H1 (cell line): ENCODE data around the gene RFX3. TPM values are rescaled to one million over a fixed set of nuclear protein-coding genes. Genes with fewer than 3 reads are reported as not detected.

Experiments used
- CTCF ChIA-PET: fragments of 300-600 bp; sonication (Branson Sonifier 250); formaldehyde crosslinking; loops from one replicate; lab custom pipeline; 2021; ENCODE audit not compliant: partially characterized antibody; lab: Charles Lee
- POLR2A ChIA-PET: fragments of 300-600 bp; sonication (Branson Sonifier 250); formaldehyde crosslinking; loops from one replicate; lab custom pipeline; 2021; ENCODE audit warnings: inconsistent platforms; ENCODE audit not compliant: partially characterized antibody; lab: Charles Lee
- DNase-seq, 2 experiments: peaks; one replicate each; pipeline versions ENCODE4 v3.0.0 to v3.0.0-alpha.2; 2010 to 2022; ENCODE audit warnings: low spot score in 2 of 2, low read depth in 1 of 2, mixed read lengths in 1 of 2
- FAIRE-seq: peaks from 2 replicates; lab custom pipeline; 2011; peaks lifted over from hg19 to GRCh38; lab: Jason Lieb, UNC
- H2AFZ ChIP-seq: 2 replicates; pipeline ENCODE4 v1.8.1; 2012; ENCODE audit warnings: low read length, inconsistent platforms
- H2AK5ac ChIP-seq: 2 replicates; pipeline ENCODE4 v1.6.1; 2013; ENCODE audit warnings: low read depth, low read length
- H2BK120ac ChIP-seq: replicated peaks from 2 replicates; pipeline ENCODE3; 2013; ENCODE audit warnings: low read depth, low read length, inconsistent platforms
- H2BK12ac ChIP-seq: 2 replicates; pipeline ENCODE4 v1.6.1; 2013; ENCODE audit warnings: low read depth, low read length
- H2BK15ac ChIP-seq: 2 replicates; pipeline ENCODE4 v1.6.1; 2013; ENCODE audit warnings: low read length
- H2BK20ac ChIP-seq: 2 replicates; pipeline ENCODE4 v1.6.1; 2013; ENCODE audit warnings: low read length
- H2BK5ac ChIP-seq: 2 replicates; pipeline ENCODE4 v1.6.1; 2013; ENCODE audit warnings: low read depth, low read length
- H3K14ac ChIP-seq: 2 replicates; pipeline ENCODE4 v1.6.1; 2013; ENCODE audit warnings: inconsistent platforms; ENCODE audit not compliant: insufficient read length
- H3K18ac ChIP-seq: 2 replicates; pipeline ENCODE4 v1.6.1; 2013; ENCODE audit warnings: low read length; ENCODE audit errors: extremely low read depth
- H3K23ac ChIP-seq: 2 replicates; pipeline ENCODE4 v1.6.1; 2013; ENCODE audit warnings: inconsistent platforms; ENCODE audit not compliant: insufficient read length
- H3K23me2 ChIP-seq: 2 replicates; pipeline ENCODE4 v1.6.1; 2013; ENCODE audit warnings: low read depth, low read length
- H3K27ac ChIP-seq: 2 replicates; pipeline ENCODE4 v1.6.1; 2011; ENCODE audit warnings: low read depth, low read length, inconsistent platforms
- H3K27me3 ChIP-seq, 4 experiments: replicated peaks in 1 of 4; 1 replicate in 1 of 4; 2 replicates in 3 of 4; pipeline versions ENCODE4 v1.6.1 to v1.8.1; 2011 to 2013; ENCODE audit warnings: low read length in 3 of 4, mild to moderate bottlenecking in 3 of 4, inconsistent platforms in 2 of 4, mixed read lengths in 2 of 4, moderate library complexity in 1 of 4; ENCODE audit not compliant: control insufficient read depth in 3 of 4, insufficient read depth in 3 of 4; ENCODE audit errors: extremely low read depth in 1 of 4
- H3K36me3 ChIP-seq, 4 experiments: 2 replicates each; pipeline versions ENCODE4 v1.6.1 to v1.8.1; 2011 to 2013; ENCODE audit warnings: mild to moderate bottlenecking in 4 of 4, low read length in 3 of 4, moderate library complexity in 2 of 4, control low read depth in 1 of 4, inconsistent platforms in 1 of 4; ENCODE audit not compliant: insufficient read depth in 4 of 4, control insufficient read depth in 2 of 4
- H3K4ac ChIP-seq: replicated peaks from 2 replicates; pipeline ENCODE3; 2013; ENCODE audit warnings: low read length, low read depth, mixed read lengths, inconsistent platforms; ENCODE audit not compliant: insufficient read length
- H3K4me1 ChIP-seq, 4 experiments: replicated peaks in 1 of 4; 1 replicate in 1 of 4; 2 replicates in 3 of 4; pipeline versions ENCODE4 v1.6.1 to v1.8.1; 2011 to 2013; ENCODE audit warnings: low read length in 3 of 4, inconsistent platforms in 2 of 4, mixed read lengths in 1 of 4; ENCODE audit not compliant: insufficient read depth in 4 of 4, control insufficient read depth in 3 of 4
- H3K4me2 ChIP-seq, 2 experiments: 2 replicates each; pipeline versions ENCODE4 v1.6.1 to v1.8.1; 2011 to 2013; ENCODE audit warnings: low read depth in 2 of 2, low read length in 2 of 2, control low read depth in 1 of 2, inconsistent platforms in 1 of 2, mild to moderate bottlenecking in 1 of 2; ENCODE audit not compliant: insufficient read depth in 1 of 2
- H3K4me3 ChIP-seq, 4 experiments: fragments of 200-600, 300-600 bp in 1 of 4; sonication (generic), shearing (Covaris generic), sonication (Bioruptor Twin) in 1 of 4; 2 replicates each; pipeline versions ENCODE4 v1.5.1 to v1.8.1; 2011 to 2016; ENCODE audit warnings: low read length in 4 of 4, low read depth in 3 of 4, control low read depth in 2 of 4, inconsistent platforms in 2 of 4, mild to moderate bottlenecking in 2 of 4, mixed read lengths in 1 of 4, moderate library complexity in 1 of 4; ENCODE audit not compliant: insufficient read depth in 2 of 4; ENCODE audit errors: extremely low read depth in 1 of 4
- H3K56ac ChIP-seq: replicated peaks from 2 replicates; pipeline ENCODE3; 2013; ENCODE audit warnings: low read depth, mild to moderate bottlenecking, mixed read lengths, low read length, inconsistent platforms; ENCODE audit not compliant: insufficient read length
- H3K79me1 ChIP-seq: 2 replicates; pipeline ENCODE4 v1.6.1; 2013; ENCODE audit warnings: low read depth, low read length, control low read depth
- H3K79me2 ChIP-seq, 2 experiments: 2 replicates each; pipeline versions ENCODE4 v1.6.1 to v1.8.1; 2012 to 2013; ENCODE audit warnings: low read length in 2 of 2, mild to moderate bottlenecking in 2 of 2, inconsistent platforms in 1 of 2; ENCODE audit not compliant: insufficient read depth in 2 of 2, control insufficient read depth in 1 of 2
- H3K9ac ChIP-seq, 4 experiments: replicated peaks in 1 of 4; 1 replicate in 1 of 4; 2 replicates in 3 of 4; pipeline versions ENCODE4 v1.6.1 to v1.8.1; 2011 to 2013; ENCODE audit warnings: low read depth in 3 of 4, low read length in 3 of 4, control low read depth in 2 of 4, mild to moderate bottlenecking in 2 of 4, moderate library complexity in 2 of 4, inconsistent platforms in 1 of 4; ENCODE audit errors: extremely low read depth in 1 of 4
- H3K9me3 ChIP-seq, 2 experiments: 2 replicates each; pipeline versions ENCODE4 v1.6.1 to v1.8.1; 2012 to 2013; ENCODE audit warnings: mild to moderate bottlenecking in 2 of 2, moderate library complexity in 2 of 2, control low read depth in 1 of 2, inconsistent platforms in 1 of 2, low read depth in 1 of 2, low read length in 1 of 2, mixed read lengths in 1 of 2; ENCODE audit not compliant: insufficient read depth in 2 of 2
- H4K20me1 ChIP-seq, 2 experiments: replicated peaks in 1 of 2; 2 replicates each; pipeline versions ENCODE3 to v1.8.1; 2011 to 2013; ENCODE audit warnings: inconsistent platforms in 2 of 2, low read length in 2 of 2, mild to moderate bottlenecking in 1 of 2; ENCODE audit not compliant: insufficient read depth in 2 of 2, control insufficient read depth in 1 of 2
- H4K5ac ChIP-seq: 2 replicates; pipeline ENCODE4 v1.6.1; 2013; ENCODE audit warnings: low read length, low read depth, mixed read lengths, inconsistent platforms; ENCODE audit not compliant: insufficient read length
- H4K8ac ChIP-seq: 2 replicates; pipeline ENCODE4 v1.8.0; 2013; ENCODE audit warnings: mild to moderate bottlenecking, moderate library complexity, low read length, inconsistent platforms; ENCODE audit not compliant: insufficient read depth; ENCODE audit errors: extremely low read depth
- H4K91ac ChIP-seq: replicated peaks from 2 replicates; pipeline ENCODE3; 2013; ENCODE audit warnings: low read length, mixed read lengths, inconsistent platforms; ENCODE audit not compliant: insufficient read length
- CBX5 ChIP-seq: fragments of 300-800, 300-1000 bp; sonication (generic); IDR thresholded peaks from 2 replicates; pipeline ENCODE4 v1.7.1; 2016; ENCODE audit warnings: antibody characterized with exemption, low read length, low read depth
- EGR1 ChIP-seq: IDR thresholded peaks from 2 replicates; pipeline ENCODE4 v1.6.1; 2011; ENCODE audit warnings: low read depth, low read length, borderline replicate concordance
- SUZ12 ChIP-seq: fragments of 200-600 bp; sonication (generic); IDR thresholded peaks from 2 replicates; pipeline ENCODE4 v1.6.1; 2012; ENCODE audit warnings: mild to moderate bottlenecking, inconsistent platforms, low read length, moderate library complexity, mixed read lengths
- TCF12 ChIP-seq: IDR thresholded peaks from 2 replicates; pipeline ENCODE4 v1.6.1; 2011; ENCODE audit warnings: low read depth, mild to moderate bottlenecking, low read length
- WGBS, 2 experiments: shearing (Covaris generic) in 1 of 2; methylation state at CpG; one replicate each; pipeline versions ENCODE4 v1.1.6 to v1.1.7; 2013 to 2015; ENCODE audit warnings: low lambda C conversion rate in 2 of 2, mixed read lengths in 2 of 2, inconsistent platforms in 1 of 2, low coverage in 1 of 2, missing lambda C conversion rate in 1 of 2; ENCODE audit not compliant: insufficient replicate concordance in 2 of 2, insufficient coverage in 1 of 2, insufficient read length in 1 of 2; ENCODE audit errors: extremely low coverage in 1 of 2, missing lambda C conversion rate in 1 of 2; 5-methylcytosine and 5-hydroxymethylcytosine counted together
- polyA plus RNA-seq, 7 experiments: library from polyadenylated mRNA; depleted of rRNA in 3 of 7; stranded (reverse) in 5 of 7; unstranded in 2 of 7; fragments of >200 nt in 5 of 7; fragments of 200-250 nt in 2 of 7; gene quantifications; 1 replicate in 5 of 7; 2 replicates in 1 of 7; 4 replicates in 1 of 7; pipeline versions ENCODE4 v1.2.1 to v1.2.3, GENCODE V29; 2011 to 2013; ENCODE audit warnings: missing spikeins in 2 of 7, mixed read lengths in 2 of 7
- total RNA-seq: library from RNA; stranded (reverse); fragmentation: NEBNext Ultra II Directional; extraction: Animal tissue kit (Norgen Biotek cat#: 25700); gene quantifications from 2 replicates; pipeline ENCODE4 v1.2.1, GENCODE V29; 2021

The RFX3 gene
- total and polyA plus RNA-seq, 2 of the 8 experiments (the other 6 are each of a cell fraction or from before 2014, with no cell fraction given), result 4.9 to 22.6 TPM

- H4K8ac ChIP-seq, result no peak overlapping the region
- H3K14ac ChIP-seq, result no peak overlapping the region
- no peak overlapping the region for H2BK12ac ChIP-seq
- no peaks in the 10 kb centered on the region for H3K9me3 ChIP-seq
- H3K4me3 ChIP-seq, result no peak overlapping the region
- H3K56ac ChIP-seq, result no peak overlapping the region
- ChIA-PET POLR2A (no interaction called here), CTCF (interaction anchor here (0.6 to 1.6 kb wide), 4 partner anchors 20 to 200 kb away, joined by 3 to 4 read pairs (median 3); no protein-coding TSS in a partner anchor)
- H4K91ac ChIP-seq, result no peak overlapping the region
- no peaks in the 10 kb centered on the region for H3K27me3 ChIP-seq
- no peaks in the 10 kb centered on the region for H4K20me1 ChIP-seq
- H3K27ac ChIP-seq, result no peak overlapping the region
- 0 out of 2 replicates have a peak, but pooled peaks cover 2% of the 10 kb centered on the region for H3K79me1 ChIP-seq
- H3K18ac ChIP-seq, result no peak overlapping the region
- peaks cover 0 to 14% of the 10 kb centered on the region in 2 experiments; a peak in 2 of 4 replicates for H3K79me2 ChIP-seq
- no peak overlapping the region for H2BK120ac ChIP-seq
- H3K4me1 ChIP-seq, result peaks cover 0 to 7% (median under 1%) of the 10 kb centered on the region in 4 experiments; a peak in 3 of 7 replicates
- no peak overlapping the region for H2AK5ac ChIP-seq
- H3K9ac ChIP-seq, result no peak overlapping the region
- no peak overlapping the region for H3K23ac ChIP-seq
- no peak overlapping the region for H2AFZ ChIP-seq
- H3K4ac ChIP-seq, result no peak overlapping the region
- FAIRE-seq (no peak), DNase-seq (no peak)
- H4K5ac ChIP-seq, result no peak overlapping the region
- 79% methylated on average over 2 of the region's 2 CpGs; no CpG with 5 or more reads in 1 of the 2 experiments for WGBS, 2 experiments
- H3K23me2 ChIP-seq, result no peaks in the 10 kb centered on the region
- no peak overlapping the region for H2BK5ac ChIP-seq
- no peak overlapping the region for H2BK20ac ChIP-seq
- H3K36me3 ChIP-seq, result no peaks in the 10 kb centered on the region
- TF ChIP-seq CBX5 (no peak), TCF12 (no peak), SUZ12 (no peak), EGR1 (no peak)
- H2BK15ac ChIP-seq, result no peak overlapping the region
- no peak overlapping the region for H3K4me2 ChIP-seq
Observed at GRCh38 chr9:3474821-3475220, 51.0 kb downstream of the RFX3 start.
